Measurements from ENCODE around the gene TTYH3.
"Not testable (repeated sequence)": the region's sequence is repeated elsewhere in the genome, so short reads cannot be mapped to it uniquely, and the experiment has no call there.

Gene TTYH3

DNA sequence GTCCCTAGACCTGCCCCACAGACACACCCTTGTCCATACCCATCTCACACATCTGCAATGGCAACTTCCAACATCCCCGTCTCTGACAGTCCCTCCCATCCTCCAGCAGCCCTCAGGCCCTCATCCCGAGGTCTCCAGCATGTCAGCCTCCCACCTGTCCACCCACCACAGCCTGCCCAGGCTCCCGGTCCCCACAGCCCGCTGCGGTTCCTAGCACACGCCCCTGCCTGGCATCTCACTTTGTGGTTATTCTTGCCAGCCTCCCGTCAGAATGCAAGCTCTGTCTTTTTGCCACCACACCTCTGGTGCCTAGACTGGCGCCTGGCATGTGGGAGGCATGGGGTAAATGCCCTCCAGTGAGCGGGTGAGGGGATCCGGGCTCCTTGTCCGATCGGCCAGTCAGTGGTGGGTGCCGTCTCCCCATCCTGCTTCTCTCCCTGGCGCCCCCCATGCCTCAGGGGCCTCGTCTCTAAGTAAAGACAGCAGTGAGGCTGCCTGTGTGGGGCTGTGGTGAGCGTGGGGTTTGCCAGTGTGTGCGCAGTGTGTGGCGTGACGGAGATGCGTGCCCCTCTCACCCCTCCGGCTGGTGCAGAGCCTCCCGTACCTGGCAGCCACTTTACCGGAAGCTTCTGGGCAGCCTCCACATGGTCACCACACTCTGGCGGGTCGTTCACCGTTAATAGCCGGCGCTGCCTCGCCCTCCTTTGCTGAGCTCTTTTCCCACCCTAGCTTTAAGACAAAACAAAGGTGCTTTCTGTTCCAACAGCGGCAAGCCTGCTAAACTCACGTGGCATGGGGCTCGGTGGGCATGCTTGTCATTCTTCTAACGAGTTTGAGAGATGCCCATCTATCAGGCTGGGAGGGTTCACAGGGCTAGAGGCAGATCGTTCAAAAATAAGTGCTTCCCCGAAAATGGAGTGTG, 28.5 kb upstream of the TTYH3 start:
- DNase-seq, result no peak

DNA sequence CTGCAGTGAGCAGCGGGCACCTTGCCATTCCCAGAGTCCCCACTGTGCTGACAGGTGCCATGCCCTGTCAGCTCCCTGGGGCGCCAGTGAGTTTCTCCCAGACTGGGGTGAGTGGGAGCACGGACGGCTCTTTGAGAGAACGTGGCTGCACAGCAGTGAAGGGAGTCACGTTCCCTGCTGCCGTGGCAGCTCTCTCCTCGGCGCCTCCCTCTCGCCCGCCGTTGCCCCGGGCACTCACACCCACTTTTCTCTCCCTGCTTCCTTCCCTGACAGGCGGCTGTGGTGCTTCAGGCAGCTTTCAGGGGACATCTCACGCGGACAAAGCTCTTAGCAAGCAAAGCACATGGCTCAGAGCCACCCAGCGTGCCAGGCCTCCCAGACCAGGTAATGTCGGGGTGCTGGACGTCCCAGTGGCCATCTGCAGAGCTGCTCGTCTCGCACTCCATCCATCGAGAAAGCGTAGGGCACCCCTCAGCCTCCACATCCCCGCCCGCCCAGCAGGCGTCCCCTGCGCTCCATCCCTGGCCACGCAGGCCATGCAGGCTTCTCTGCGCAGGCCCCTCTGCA, 27.1 kb upstream of the TTYH3 start:
- no peak for DNase-seq

DNA sequence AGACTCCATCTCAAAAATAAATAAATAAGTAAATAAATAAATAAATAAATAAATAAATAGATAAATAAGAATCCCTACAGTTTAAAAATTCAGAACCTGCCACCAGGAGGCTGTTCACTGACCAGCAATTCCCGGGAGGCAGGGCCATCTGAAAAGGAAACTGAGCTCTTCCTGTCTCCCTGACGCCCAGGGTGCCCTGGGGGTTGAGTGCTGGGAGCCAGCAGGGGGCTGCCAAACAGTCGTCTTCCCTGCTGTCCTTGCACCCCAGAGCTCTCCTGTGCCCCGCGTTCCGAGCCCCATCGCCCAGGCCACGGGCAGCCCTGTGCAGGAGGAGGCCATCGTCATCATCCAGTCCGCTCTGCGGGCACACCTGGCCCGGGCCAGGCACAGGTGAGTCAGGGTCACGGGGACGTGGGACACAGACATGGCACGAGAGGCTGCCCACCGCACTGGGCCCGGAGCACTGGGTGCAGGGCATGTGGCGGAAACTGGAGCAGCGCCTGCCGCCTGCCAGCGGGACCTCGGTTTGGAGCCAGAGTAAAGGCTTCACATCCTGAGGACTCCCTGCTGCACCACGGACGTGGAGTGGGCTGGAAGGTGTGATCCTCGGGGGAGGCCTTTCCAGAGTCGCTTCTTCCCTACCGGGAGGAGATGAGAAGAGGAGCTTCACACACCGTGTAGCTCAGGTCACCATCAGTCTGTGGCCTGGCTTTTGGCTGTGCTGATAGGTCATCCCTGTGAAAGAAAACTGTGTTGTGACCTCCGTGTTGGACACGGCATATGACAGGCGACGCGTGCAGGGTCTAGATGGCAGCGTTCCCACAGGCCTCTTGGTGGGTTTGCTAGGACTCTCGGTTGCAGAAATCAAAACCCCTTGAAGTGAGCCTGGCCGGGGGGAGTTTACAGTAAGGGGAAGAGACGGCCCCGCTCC, 25.9 kb upstream of the TTYH3 start:
- DNase-seq, result no peak

DNA sequence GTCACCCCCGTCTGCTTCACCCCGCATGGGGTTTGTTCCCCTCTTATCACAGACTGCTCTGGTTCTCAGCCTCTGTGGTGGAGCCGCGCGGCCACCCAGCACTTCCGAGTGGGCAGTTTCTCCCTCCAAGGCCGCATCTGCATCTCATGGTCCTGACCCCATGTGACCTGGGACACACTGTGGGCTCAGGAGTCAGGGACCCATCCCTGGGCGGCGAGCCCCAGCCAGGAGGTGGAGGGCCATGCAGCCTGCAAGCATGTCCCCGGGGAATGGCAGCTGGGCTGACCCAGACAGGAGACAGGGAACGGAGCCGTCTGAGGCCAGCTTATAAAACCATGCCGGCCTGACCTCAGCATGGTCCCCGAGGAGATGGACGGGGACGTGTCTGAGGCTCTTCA, 25.2 kb upstream of the TTYH3 start:
- no peak for DNase-seq

DNA sequence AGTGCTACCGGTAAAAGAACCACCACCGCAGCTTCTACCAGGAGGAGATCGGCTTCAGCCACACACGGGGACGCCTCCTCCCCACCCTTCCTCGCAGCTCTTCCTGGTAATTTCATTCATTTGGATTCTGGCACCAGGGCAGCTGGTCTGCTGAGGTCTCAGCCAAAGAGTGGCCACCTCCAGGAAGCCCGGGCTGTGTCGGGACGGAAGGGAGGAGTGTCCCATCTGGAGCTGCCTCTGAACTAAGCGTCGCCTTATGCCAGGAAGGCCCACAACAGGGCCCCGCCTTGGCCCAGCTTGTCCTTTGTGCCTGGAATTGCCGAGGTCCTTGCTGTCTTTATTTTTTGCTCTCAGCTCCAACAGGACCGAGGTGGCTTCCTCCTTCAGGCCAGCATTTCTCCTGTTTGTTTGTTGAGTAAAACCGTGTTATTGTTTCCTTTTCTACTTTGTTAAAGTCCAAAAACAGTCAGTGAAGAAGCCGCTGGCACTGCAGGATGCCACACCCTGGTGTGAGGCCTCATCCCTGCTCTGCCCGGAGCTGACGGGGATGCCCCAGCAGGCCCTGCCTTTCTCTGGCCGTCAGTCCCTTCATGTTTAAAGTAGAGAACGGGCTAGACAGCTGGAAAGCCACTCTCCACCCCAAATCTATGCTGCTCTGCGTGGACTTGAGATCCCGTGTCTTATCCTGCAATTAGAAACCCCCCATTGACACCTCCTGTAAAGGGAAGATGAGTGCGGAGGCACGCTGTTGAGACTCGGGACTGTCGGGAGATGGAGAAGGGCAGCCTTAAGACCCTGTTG, 24.5 kb upstream of the TTYH3 start:
- no peak for DNase-seq

DNA sequence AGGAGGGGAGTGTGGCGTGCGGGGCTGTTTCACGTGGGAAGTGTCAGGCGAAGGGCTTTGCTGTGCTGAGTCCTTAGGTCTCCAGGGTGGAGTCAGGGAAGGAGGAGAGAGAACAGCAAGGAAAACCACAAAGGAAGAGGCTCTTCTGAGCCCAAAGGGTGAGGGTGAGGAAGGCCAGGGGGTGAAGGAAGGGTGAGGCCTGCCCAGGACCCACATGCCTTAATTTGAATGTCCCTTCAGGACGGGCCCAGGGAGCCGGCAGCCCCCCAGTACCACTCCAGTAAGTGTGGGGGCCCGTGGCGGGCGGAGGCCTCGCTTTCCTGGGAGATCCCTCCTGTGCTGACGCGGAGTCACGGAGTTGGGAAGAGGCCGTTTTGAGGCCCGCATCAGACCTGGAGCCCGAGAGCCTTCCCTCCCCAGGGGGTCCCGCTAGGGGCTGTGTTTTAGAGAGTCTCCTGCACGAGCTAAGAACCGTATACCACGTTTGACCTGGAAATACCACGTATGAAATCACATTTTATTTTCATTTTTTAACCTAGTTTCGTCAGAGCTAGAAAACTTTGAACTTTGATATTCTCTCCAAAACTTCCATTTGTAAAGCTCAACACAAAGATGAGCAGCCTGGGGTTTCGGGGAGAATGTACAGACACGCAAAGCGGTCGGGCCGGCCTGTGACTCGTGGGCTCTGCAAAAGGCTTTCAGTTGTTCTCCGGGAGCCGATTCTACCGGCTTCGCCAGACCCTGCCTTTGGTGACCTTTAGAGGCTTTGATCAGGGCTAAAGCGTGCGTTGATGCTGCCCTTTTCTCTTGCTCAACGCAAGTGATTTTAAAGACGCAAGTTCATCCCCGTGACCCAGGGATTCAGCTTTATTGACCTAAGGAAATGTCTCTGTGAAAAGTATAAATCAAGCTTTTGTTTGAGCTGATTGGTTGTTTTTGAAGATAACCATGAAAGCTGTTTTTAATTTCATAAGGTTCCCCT, 23.6 kb upstream of the TTYH3 start:
- peak; percentile 63 for DNase-seq

DNA sequence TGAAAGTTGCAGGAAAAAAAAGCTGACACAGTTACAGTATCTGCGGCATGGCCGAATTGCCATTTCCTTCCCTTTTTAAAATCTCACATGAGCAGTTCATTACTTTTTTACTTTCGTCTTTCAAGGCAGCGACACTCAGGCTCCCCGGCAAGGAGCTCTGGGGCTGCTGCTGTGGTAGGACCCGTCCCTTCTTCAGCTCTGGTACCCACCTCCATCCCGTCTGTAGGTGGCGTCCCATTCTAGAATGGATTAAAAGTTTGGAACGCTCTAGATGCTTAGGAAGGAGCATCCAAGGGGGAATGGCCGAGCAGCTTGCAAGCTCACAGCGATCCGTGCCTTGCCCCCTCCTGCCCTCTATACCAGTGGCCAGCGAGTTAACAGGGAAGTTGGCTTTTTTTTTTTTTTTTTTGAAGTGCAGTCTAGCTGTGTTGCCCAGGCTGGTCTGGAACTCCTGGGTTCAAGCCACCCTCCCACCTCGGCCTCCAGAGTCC, 22.8 kb upstream of the TTYH3 start:
- DNase-seq, result peak; percentile 68

DNA sequence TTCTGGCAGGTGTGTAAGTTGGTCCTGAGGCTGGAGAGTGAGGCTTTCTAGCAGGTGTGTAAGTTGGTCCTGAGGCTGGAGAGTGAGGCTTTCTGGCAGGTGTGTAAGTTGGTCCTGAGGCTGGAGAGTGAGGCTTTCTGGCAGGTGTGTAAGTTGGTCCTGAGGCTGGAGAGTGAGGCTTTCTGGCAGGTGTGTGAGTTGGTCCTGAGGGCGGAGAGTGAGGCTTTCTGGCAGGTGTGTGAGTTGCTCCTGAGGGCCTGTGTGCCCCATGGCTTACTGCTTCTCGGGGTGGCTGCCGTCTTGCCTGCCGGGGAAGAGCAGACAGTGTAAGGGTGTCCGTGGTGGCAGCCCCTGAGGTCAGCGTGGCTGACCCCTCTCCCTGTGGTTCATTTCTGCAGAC, 22.1 kb upstream of the TTYH3 start:
- not testable (repeated sequence) for DNase-seq

DNA sequence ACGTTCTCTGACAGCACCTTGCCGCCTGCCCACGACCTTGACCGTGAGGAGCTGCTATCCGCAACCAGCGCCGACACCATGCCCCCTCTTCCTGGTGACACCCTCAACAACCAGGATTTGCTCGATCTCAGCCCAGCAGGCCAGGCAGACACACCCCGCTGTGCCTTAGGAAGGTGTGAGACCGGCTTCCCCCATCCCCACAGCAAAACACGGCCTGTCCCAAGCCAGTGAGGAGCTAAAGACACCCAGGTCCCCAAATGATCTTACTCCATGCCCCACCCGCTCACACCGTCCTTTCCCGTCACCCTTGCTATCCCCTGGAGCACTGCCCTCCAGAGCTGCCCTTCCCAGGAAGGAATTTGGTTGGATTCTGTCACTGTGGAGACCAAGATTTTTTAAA, 21.3 kb upstream of the TTYH3 start:
- DNase-seq, result no peak

DNA sequence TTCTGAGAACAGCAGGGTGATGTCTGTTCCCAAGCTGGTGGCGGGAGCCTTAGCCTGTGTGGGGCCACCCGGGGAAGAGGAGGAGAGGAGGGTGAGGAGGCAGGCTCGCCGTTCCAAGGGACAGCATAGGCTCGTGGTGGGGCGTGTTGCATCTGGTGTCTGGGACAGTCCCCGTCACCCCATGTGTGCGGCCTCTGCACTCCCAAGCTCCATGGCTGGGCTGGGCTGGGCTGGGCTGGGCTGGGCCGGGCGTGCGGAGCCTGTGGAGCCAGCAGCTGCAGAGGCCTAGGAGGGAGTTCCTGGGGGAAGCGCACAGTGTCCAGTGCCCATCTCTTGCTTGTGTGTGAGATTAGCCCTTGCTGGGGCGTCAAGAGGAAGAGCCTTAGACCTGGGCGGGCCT, 20.9 kb upstream of the TTYH3 start:
- DNase-seq, result no peak

DNA sequence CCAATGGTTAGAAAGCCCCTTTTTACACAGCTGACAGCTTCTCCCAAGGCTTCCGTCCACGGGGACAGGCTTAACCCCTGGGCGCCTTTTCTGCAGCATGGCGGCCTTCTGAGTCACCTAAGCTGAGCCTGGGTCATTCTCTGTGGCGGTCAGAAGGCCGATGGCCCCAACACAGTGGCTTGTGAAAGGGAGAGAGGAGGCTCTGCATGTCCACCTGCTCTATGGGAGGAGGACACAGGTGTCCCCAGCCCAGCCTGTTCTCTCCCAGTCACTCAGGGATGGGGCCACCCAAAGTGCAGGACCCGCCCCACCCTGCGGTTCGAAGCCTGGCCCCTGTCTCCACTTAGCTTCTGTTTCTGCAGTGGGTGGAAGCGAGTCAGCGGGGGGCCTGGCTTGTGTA, 20.4 kb upstream of the TTYH3 start:
- no peak for DNase-seq

DNA sequence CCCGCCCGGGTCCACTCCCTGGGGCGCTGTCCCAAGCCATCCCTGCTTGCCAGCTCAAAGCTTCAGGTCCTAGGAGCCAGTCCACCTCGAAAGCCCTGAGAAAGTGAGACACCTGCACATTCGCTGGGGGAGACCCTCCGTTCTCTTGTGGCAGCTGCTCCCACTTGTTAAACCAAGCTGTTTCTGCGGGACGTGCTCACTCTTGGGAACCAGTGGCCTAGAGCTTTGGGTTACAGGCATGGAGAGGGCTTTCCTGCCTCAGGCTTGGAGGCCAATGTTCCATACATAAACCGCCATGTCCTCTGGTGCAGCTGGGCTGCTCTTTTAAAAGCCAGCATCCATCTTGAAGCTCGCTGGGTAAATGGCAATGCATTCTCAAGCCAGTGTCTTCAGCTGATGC, 19.9 kb upstream of the TTYH3 start:
- DNase-seq, result no peak

DNA sequence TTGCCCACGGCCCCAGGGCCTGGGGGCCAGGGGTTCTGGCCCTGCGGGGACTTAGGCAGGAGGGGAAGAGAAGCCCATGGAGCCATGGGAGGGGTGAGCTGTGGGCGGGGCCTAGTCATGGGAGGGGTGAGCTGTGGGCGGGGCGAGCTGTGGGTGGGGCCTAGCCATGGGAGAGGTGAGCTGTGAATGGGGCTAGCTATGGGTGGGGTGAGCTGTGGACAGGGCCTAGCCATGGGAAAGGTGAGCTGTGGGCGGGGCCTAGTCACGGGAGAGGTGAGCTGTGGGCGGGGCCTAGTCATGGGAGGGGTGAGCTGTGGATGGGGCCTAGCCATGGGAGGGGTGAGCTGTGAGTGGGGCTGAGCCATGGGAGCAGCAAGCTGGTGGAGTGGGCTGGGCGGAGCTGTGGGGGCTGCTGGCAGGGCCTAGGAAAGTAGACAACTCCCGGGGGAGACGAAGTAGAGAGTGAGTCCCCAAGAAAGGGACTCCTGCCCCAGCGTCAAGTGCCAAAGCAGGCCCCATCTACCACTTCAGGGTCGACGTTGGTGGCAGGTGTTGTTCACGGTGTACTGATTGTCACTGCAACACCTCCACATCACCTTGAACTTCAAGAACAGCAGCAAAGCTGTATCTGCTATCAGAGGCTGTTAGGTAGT, 19.2 kb upstream of the TTYH3 start:
- no peak for DNase-seq

DNA sequence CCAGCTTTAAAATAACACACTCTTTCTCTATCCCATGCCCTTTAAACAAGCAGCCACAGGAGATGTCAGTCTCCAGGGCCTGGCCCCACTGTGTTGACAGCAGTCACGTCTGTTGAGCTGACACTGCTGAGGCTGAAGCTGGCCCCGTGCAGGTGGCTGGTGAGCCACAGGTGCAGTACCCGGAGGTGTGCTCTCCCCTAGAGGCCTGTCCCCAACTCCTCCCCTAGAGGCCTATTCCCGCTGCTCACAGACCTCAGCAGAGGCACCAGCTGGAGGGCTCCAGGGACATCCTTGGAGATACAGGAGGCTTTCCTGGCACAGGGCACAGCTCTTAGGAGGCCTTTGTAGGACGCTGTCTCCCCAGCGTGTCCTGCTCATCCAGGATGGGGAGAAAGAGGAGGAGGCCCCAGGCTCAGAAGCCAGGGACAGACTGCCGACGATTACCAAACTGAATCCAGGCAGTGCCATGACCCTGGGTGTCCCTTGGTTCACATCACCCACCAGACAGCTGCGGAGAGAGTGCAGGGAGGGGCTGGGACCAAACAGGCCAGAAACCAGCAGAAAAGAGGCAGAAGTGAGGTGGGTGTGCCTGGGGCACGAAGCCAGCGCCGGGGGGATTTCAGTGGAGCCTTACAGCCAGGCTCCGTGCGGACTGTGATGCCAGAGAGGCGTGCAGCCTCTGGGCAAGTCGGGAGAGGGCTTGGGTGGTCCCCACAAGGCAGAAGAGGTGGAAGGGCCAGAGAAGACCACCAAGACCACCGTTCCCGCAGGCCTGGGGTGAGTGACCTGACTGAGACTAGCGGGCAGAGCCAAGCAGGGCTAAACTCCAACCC, 18.5 kb upstream of the TTYH3 start:
- DNase-seq, result no peak

DNA sequence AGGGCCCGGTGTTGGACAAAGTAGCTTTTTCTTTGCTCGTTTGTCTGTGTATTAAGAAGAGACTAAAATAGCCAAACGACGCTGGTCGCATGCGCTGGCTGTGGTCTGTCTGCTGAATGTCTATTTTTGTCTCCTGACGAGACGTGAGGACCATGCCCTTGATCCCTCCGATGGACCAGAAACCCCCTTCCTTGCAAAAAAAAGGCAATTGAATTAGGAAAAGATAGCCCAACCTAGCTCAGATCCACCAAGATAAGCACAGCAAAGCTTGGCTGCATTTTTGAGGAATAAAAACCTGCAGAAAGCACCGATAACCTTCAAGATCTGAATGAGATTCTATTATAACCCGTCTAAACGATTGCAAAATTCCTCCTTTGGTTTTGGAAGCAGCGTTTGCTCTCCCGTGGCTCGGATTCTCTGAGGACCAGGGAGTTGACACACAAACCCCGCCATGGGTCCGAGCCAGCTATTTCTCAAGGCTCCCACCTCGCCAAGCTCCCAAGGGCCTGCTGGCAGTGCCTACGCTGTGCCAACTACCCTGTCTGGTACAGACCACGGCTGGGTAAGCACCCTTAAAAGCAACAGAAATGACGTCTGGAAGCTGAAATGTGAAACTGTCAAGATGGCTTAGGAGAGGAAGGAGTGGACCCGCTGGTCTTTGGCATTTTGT, 17.7 kb upstream of the TTYH3 start:
- no peak for DNase-seq

DNA sequence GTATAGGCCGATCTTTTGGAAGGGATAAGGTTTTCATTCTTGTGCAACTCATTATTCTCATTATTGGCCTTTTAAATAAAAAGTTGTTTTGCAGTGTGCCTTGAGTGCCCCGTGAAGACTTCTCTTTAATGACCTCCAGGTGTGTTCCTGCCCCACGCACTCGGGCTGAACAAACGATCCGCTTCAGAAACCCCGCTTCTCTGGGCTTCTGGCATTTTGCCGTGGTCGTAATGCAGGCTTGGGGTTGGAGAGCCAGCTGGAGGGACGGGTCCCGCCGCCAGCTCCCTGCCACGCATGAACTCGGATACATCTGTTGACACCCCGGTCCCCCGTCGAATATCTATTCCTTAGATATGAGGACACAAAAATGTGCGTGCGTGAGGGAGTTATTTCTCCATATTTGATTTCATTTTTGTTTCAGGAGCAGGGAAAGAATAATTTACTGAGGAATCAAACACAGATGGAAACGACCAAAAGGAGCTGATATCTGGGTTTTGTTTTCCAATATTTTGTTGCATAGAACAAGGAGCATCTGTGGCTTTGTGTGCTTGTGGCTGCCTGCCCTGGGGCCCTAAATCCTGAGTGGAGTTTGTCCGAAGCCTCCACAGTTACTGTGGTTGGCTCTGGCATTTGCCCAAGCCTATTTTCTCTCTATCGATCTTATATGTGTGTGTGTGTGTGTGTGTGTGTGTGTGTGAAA, 17.0 kb upstream of the TTYH3 start:
- no peak for DNase-seq

DNA sequence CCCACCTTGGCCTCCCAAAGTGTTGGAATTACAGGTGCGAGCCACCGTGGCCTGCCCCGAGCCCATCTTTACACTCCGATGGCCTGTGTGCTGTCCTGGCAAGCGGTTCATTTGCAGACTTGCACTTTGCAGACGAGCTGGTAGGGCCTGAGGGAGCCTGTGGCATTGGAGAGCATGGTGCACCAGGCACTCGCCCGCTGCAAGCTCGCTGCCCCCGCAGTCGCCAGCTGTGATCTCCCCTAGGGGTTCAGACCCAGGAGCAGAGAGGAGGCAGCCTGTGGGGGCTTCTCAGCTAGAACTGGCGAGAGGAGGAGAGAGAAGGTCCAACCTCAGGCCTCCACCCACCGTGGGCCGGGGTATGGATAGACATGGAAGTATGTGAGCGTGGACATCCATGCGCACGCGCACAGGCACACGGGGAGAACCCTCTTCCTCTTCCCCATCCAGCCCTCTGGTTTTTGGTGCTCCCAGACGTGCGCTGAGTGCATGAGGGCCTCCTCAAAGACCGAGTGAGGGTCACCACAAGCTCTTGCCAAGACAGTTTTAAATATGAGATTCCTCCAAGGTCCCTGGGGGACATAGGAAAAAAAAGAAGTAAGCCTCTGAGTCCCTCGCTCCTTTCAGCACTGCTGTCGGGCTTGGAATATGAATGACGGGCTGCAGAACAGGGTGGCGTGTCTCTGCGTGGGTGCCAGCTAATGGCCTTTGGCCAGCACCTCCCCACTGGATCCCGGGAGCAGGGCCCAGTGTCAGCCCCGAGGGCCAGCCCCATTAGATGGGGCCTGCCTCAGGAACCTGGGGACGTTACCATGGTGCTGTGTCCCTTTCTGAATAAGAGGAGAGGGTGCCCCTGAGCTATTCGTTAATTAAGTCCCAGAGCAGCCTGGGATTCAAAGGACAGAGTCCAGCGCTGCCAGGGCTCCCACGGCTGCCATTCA, 15.1 kb upstream of the TTYH3 start:
- DNase-seq, result no peak

Measured in KG1 (cell line).